Activated CD4-positive, alpha-beta T cell treated with anti-CD3 and anti-CD28 coated beads, Interleukin-2, amount 10 ng/mL, durations not matched to agents 24 days and 14 days (primary cell): ENCODE measurements around the gene MYL4. TPM values are rescaled to one million over a fixed set of nuclear protein-coding genes. Genes with fewer than 3 reads are reported as not detected.
"Not testable (repeated sequence)": the region's sequence is repeated elsewhere in the genome, so short reads cannot be mapped to it uniquely, and the experiment has no call there.

Source experiments
- DNase-seq: peaks from one replicate; pipeline ENCODE4 v3.0.0; 2022
- H3K27ac Mint-ChIP-seq: one replicate; pipeline ENCODE4 v1.8.0; 2022; ENCODE audit warnings: mild to moderate bottlenecking, mixed read lengths
- H3K27me3 Mint-ChIP-seq: one replicate; pipeline ENCODE4 v1.8.0; 2022; ENCODE audit warnings: mixed read lengths
- H3K36me3 Mint-ChIP-seq: one replicate; pipeline ENCODE4 v1.8.0; 2022; ENCODE audit warnings: low read depth, mild to moderate bottlenecking, mixed read lengths
- H3K4me1 Mint-ChIP-seq: one replicate; pipeline ENCODE4 v1.8.0; 2021; ENCODE audit warnings: mixed read lengths
- H3K4me3 Mint-ChIP-seq: one replicate; pipeline ENCODE4 v1.8.0; 2022; ENCODE audit warnings: mild to moderate bottlenecking, moderate library complexity, mixed read lengths
- H3K9me3 Mint-ChIP-seq: one replicate; pipeline ENCODE4 v1.8.0; 2021; ENCODE audit warnings: mixed read lengths
- intact Hi-C: fragments of 100-400 bp; cut with micrococcal nuclease; formaldehyde crosslinking; loops from one replicate; pipeline ENCODE4 v1.15.1; 2023
- total RNA-seq: library from RNA; stranded (reverse); gene quantifications from 2 replicates; pipeline ENCODE4 v1.2.3, GENCODE V29; 2022

MYL4 gene
- not detected in 2 replicates for total RNA-seq

GRCh38 chr17:47208744-47209488 is at the start of gene MYL4:
MYL4 (plus strand) TSS chr17:47209348; CDS start chr17:47209423, 75 bp downstream.
- no peak for DNase-seq
- Mint-ChIP-seq H3K36me3 (no peaks in the 10 kb centered on the region), H3K27ac (no peak within 1 kb of the TSS), H3K27me3 (peaks cover 20% of the 10 kb centered on the region), H3K4me1 (peaks cover 34% of the 10 kb centered on the region), H3K9me3 (no peaks in the 10 kb centered on the region), H3K4me3 (no peak within 1 kb of the TSS)
- intact Hi-C loops: no loop called here

GRCh38 chr17:47162013-47162622 is 47.0 kb upstream of the MYL4 start:
- H3K36me3 Mint-ChIP-seq: peaks cover 50% of the 10 kb centered on the region

GRCh38 chr17:47164263-47164662 is 44.9 kb upstream of the MYL4 start:
- peaks cover 20% of the 10 kb centered on the region for H3K4me1 Mint-ChIP-seq
- intact Hi-C loops: no loop called here
- H3K36me3 Mint-ChIP-seq: peaks cover 53% of the 10 kb centered on the region

More at GRCh38 chr17:47162013-47162622, 47.0 kb upstream of the MYL4 start:
- Mint-ChIP-seq H3K4me1 (peaks cover 23% of the 10 kb centered on the region), H3K27me3 (no peaks in the 10 kb centered on the region), H3K27ac (peak overlapping the region; percentile 80), H3K9me3 (no peaks in the 10 kb centered on the region), H3K4me3 (peak overlapping the region; percentile 69)
- DNase-seq: no peak
- intact Hi-C loops: no loop called here

GRCh38 chr17:47165137-47165536 is 44.0 kb upstream of the MYL4 start:
- Mint-ChIP-seq H3K9me3 (no peaks in the 10 kb centered on the region), H3K36me3 (peaks cover 52% of the 10 kb centered on the region), H3K4me3 (no peak overlapping the region), H3K4me1 (peaks cover 22% of the 10 kb centered on the region), H3K27ac (no peak overlapping the region), H3K27me3 (no peaks in the 10 kb centered on the region)
- intact Hi-C loops: no loop called here
- no peak for DNase-seq

More at GRCh38 chr17:47164263-47164662, 44.9 kb upstream of the MYL4 start:
- no peak overlapping the region for H3K4me3 Mint-ChIP-seq
- H3K27ac Mint-ChIP-seq: no peak overlapping the region
- no peak for DNase-seq
- H3K27me3 Mint-ChIP-seq: no peaks in the 10 kb centered on the region
- H3K9me3 Mint-ChIP-seq: no peaks in the 10 kb centered on the region

- Mint-ChIP-seq H3K36me3 (peaks cover 46% of the 10 kb centered on the region), H3K4me1 (peaks cover 27% of the 10 kb centered on the region)
- H3K27ac Mint-ChIP-seq, DNase-seq, intact Hi-C loops, H3K4me3 Mint-ChIP-seq, H3K27me3 Mint-ChIP-seq, H3K9me3 Mint-ChIP-seq: not testable (repeated sequence)
Measured at GRCh38 chr17:47166854-47167253, 42.3 kb upstream of the MYL4 start.

- Mint-ChIP-seq H3K4me1 (peaks cover 15% of the 10 kb centered on the region), H3K36me3 (peaks cover 43% of the 10 kb centered on the region)
- H3K27me3 Mint-ChIP-seq, H3K4me3 Mint-ChIP-seq, DNase-seq, H3K9me3 Mint-ChIP-seq, H3K27ac Mint-ChIP-seq, intact Hi-C loops: not testable (repeated sequence)
Measured at GRCh38 chr17:47168896-47169295, 40.3 kb upstream of the MYL4 start.

GRCh38 chr17:47170710-47171109 is 38.4 kb upstream of the MYL4 start:
- Mint-ChIP-seq H3K36me3 (peaks cover 43% of the 10 kb centered on the region), H3K4me3 (no peak overlapping the region), H3K9me3 (no peaks in the 10 kb centered on the region), H3K27ac (no peak overlapping the region), H3K27me3 (no peaks in the 10 kb centered on the region), H3K4me1 (peaks cover 21% of the 10 kb centered on the region)
- intact Hi-C loops: no loop called here
- no peak for DNase-seq

- no peak overlapping the region for H3K4me3 Mint-ChIP-seq
- no peak for DNase-seq
- intact Hi-C loops: no loop called here
- no peak overlapping the region for H3K27ac Mint-ChIP-seq
- H3K4me1 Mint-ChIP-seq: peaks cover 29% of the 10 kb centered on the region
- H3K36me3 Mint-ChIP-seq: peaks cover 44% of the 10 kb centered on the region
- H3K27me3 Mint-ChIP-seq: no peaks in the 10 kb centered on the region
- H3K9me3 Mint-ChIP-seq: no peaks in the 10 kb centered on the region
Measured at GRCh38 chr17:47172696-47173565, 36.2 kb upstream of the MYL4 start.

- H3K9me3 Mint-ChIP-seq, intact Hi-C loops, DNase-seq, H3K4me3 Mint-ChIP-seq, H3K27me3 Mint-ChIP-seq, H3K27ac Mint-ChIP-seq: not testable (repeated sequence)
- Mint-ChIP-seq H3K36me3 (peaks cover 43% of the 10 kb centered on the region), H3K4me1 (peaks cover 33% of the 10 kb centered on the region)
Measured at GRCh38 chr17:47174823-47175222, 34.3 kb upstream of the MYL4 start.

- H3K9me3 Mint-ChIP-seq: no peaks in the 10 kb centered on the region
- peaks cover 43% of the 10 kb centered on the region for H3K36me3 Mint-ChIP-seq
- H3K4me1 Mint-ChIP-seq: peaks cover 32% of the 10 kb centered on the region
- intact Hi-C loops: no loop called here
- no peak for DNase-seq
- no peak overlapping the region for H3K4me3 Mint-ChIP-seq
- no peaks in the 10 kb centered on the region for H3K27me3 Mint-ChIP-seq
- H3K27ac Mint-ChIP-seq: peak overlapping the region; percentile 69
Measured at GRCh38 chr17:47176389-47176826, 32.7 kb upstream of the MYL4 start.

- H3K36me3 Mint-ChIP-seq: peaks cover 47% of the 10 kb centered on the region
- peaks cover 36% of the 10 kb centered on the region for H3K4me1 Mint-ChIP-seq
- no peak overlapping the region for H3K4me3 Mint-ChIP-seq
- H3K27me3 Mint-ChIP-seq: no peaks in the 10 kb centered on the region
- DNase-seq: no peak
- H3K9me3 Mint-ChIP-seq: no peaks in the 10 kb centered on the region
- intact Hi-C loops: no loop called here
- H3K27ac Mint-ChIP-seq: no peak overlapping the region
Measured at GRCh38 chr17:47177261-47177660, 31.9 kb upstream of the MYL4 start.

- H3K27ac Mint-ChIP-seq: no peak overlapping the region
- H3K36me3 Mint-ChIP-seq: peaks cover 42% of the 10 kb centered on the region
- H3K27me3 Mint-ChIP-seq: no peaks in the 10 kb centered on the region
- H3K4me1 Mint-ChIP-seq: peaks cover 42% of the 10 kb centered on the region
- DNase-seq: no peak
- intact Hi-C loops: no loop called here
- H3K9me3 Mint-ChIP-seq: no peaks in the 10 kb centered on the region
- H3K4me3 Mint-ChIP-seq: no peak overlapping the region
Measured at GRCh38 chr17:47179141-47179540, 30.0 kb upstream of the MYL4 start.

- intact Hi-C loops: no loop called here
- H3K36me3 Mint-ChIP-seq: peaks cover 34% of the 10 kb centered on the region
- peak overlapping the region; percentile 45 for H3K27ac Mint-ChIP-seq
- no peak for DNase-seq
- peaks cover 42% of the 10 kb centered on the region for H3K4me1 Mint-ChIP-seq
- no peaks in the 10 kb centered on the region for H3K27me3 Mint-ChIP-seq
- H3K9me3 Mint-ChIP-seq: no peaks in the 10 kb centered on the region
- no peak overlapping the region for H3K4me3 Mint-ChIP-seq
Measured at GRCh38 chr17:47180337-47180736, 28.8 kb upstream of the MYL4 start.

GRCh38 chr17:47180988-47181387 is 28.2 kb upstream of the MYL4 start:
- H3K9me3 Mint-ChIP-seq, intact Hi-C loops, H3K27ac Mint-ChIP-seq, DNase-seq, H3K4me3 Mint-ChIP-seq, H3K27me3 Mint-ChIP-seq: not testable (repeated sequence)
- Mint-ChIP-seq H3K36me3 (peaks cover 35% of the 10 kb centered on the region), H3K4me1 (peaks cover 44% of the 10 kb centered on the region)
